Measurements from ENCODE around the gene MAPK1. TPM values are rescaled to one million over a fixed set of nuclear protein-coding genes. Genes with fewer than 3 reads are reported as not detected.

The MAPK1 gene
- total RNA-seq, 1 experiment from 2014 or later, result 122 TPM

GRCh38 chr22:21708960-21709359, 158.5 kb downstream of the MAPK1 start:
- TF ChIP-seq POLR2AphosphoS5 (IDR thresholded peaks at IDR 0.05; ENCODE audit: low read depth, low read length) (no peak), SIN3A (IDR thresholded peaks at IDR 0.05; ENCODE audit: borderline replicate concordance, insufficient read depth, low read depth, low read length) (no peak)
- TF ChIP-seq, protein P1, sequence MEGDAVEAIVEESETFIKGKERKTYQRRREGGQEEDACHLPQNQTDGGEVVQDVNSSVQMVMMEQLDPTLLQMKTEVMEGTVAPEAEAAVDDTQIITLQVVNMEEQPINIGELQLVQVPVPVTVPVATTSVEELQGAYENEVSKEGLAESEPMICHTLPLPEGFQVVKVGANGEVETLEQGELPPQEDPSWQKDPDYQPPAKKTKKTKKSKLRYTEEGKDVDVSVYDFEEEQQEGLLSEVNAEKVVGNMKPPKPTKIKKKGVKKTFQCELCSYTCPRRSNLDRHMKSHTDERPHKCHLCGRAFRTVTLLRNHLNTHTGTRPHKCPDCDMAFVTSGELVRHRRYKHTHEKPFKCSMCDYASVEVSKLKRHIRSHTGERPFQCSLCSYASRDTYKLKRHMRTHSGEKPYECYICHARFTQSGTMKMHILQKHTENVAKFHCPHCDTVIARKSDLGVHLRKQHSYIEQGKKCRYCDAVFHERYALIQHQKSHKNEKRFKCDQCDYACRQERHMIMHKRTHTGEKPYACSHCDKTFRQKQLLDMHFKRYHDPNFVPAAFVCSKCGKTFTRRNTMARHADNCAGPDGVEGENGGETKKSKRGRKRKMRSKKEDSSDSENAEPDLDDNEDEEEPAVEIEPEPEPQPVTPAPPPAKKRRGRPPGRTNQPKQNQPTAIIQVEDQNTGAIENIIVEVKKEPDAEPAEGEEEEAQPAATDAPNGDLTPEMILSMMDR (IDR thresholded peaks at IDR 0.05), result no peak
- no peak for DNase-seq (ENCODE audit: low read depth, low spot score)
- in situ Hi-C loops (cut with HindIII; ENCODE audit: low pct_unique_long_range_greater_than_20kb, low sequenced_read_pairs) (no loop called here), intact Hi-C loops (cut with micrococcal nuclease; ENCODE audit: unreplicated experiment) (no loop called here)
- ChIA-PET POLR2A (no interaction called here), CTCF (no interaction called here)
- BruUV-seq (replicated peaks), result no TSS peak
- no peak overlapping the region for H3K27ac ChIP-seq (ENCODE audit: low read length)
- no peak for ATAC-seq
- no peaks in the 10 kb centered on the region for H3K27me3 ChIP-seq (ENCODE audit: control insufficient read depth, insufficient read depth, low read length)
- H3K9me3 ChIP-seq (ENCODE audit: control insufficient read depth, insufficient read depth, low read depth, low read length), result no peaks in the 10 kb centered on the region
- H3K4me3 ChIP-seq (ENCODE audit: low read depth in 2 of 2, low read length in 2 of 2), result no peak overlapping the region
- no peaks in the 10 kb centered on the region for H3K4me1 ChIP-seq (ENCODE audit: control insufficient read depth, insufficient read depth, low read length)
- no peaks in the 10 kb centered on the region for H3K36me3 ChIP-seq (ENCODE audit: control insufficient read depth, insufficient read depth, low read length)

- H3K27ac ChIP-seq (ENCODE audit: low read length), result no peak overlapping the region
- BruUV-seq (replicated peaks), result no TSS peak
- H3K4me3 ChIP-seq (ENCODE audit: low read depth in 2 of 2, low read length in 2 of 2), result no peak overlapping the region
- H3K9me3 ChIP-seq (ENCODE audit: control insufficient read depth, insufficient read depth, low read depth, low read length), result no peaks in the 10 kb centered on the region
- in situ Hi-C loops (cut with HindIII; ENCODE audit: low pct_unique_long_range_greater_than_20kb, low sequenced_read_pairs) (no loop called here), intact Hi-C loops (cut with micrococcal nuclease; ENCODE audit: unreplicated experiment) (no loop called here)
- no peak for DNase-seq (ENCODE audit: low read depth, low spot score)
- ChIA-PET CTCF (no interaction called here), POLR2A (no interaction called here)
- ATAC-seq, result no peak
- no peaks in the 10 kb centered on the region for H3K27me3 ChIP-seq (ENCODE audit: control insufficient read depth, insufficient read depth, low read length)
- no peaks in the 10 kb centered on the region for H3K4me1 ChIP-seq (ENCODE audit: control insufficient read depth, insufficient read depth, low read length)
- no peak for TF ChIP-seq POLR2AphosphoS5 (IDR thresholded peaks at IDR 0.05; ENCODE audit: low read depth, low read length)
- TF ChIP-seq, protein P2, sequence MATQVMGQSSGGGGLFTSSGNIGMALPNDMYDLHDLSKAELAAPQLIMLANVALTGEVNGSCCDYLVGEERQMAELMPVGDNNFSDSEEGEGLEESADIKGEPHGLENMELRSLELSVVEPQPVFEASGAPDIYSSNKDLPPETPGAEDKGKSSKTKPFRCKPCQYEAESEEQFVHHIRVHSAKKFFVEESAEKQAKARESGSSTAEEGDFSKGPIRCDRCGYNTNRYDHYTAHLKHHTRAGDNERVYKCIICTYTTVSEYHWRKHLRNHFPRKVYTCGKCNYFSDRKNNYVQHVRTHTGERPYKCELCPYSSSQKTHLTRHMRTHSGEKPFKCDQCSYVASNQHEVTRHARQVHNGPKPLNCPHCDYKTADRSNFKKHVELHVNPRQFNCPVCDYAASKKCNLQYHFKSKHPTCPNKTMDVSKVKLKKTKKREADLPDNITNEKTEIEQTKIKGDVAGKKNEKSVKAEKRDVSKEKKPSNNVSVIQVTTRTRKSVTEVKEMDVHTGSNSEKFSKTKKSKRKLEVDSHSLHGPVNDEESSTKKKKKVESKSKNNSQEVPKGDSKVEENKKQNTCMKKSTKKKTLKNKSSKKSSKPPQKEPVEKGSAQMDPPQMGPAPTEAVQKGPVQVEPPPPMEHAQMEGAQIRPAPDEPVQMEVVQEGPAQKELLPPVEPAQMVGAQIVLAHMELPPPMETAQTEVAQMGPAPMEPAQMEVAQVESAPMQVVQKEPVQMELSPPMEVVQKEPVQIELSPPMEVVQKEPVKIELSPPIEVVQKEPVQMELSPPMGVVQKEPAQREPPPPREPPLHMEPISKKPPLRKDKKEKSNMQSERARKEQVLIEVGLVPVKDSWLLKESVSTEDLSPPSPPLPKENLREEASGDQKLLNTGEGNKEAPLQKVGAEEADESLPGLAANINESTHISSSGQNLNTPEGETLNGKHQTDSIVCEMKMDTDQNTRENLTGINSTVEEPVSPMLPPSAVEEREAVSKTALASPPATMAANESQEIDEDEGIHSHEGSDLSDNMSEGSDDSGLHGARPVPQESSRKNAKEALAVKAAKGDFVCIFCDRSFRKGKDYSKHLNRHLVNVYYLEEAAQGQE (IDR thresholded peaks at IDR 0.05; ENCODE audit: insufficient read depth in 1 of 2, low read depth in 2 of 2, low read length in 1 of 2), result no peak
- TF ChIP-seq, protein P1 (IDR thresholded peaks at IDR 0.05), result no peak
- no peak for TF ChIP-seq TCF7L2 (IDR thresholded peaks at IDR 0.05; ENCODE audit: low read depth, low read length)
- no peak for TF ChIP-seq SIN3A (IDR thresholded peaks at IDR 0.05; ENCODE audit: borderline replicate concordance, insufficient read depth, low read depth, low read length)
- H3K36me3 ChIP-seq (ENCODE audit: control insufficient read depth, insufficient read depth, low read length), result no peaks in the 10 kb centered on the region
These were observed 159.8 kb downstream of the MAPK1 start for GRCh38 chr22:21707677-21708076.

Other genes with a start within 250 kb of the MAPK1 start
- gene YDJC, start 237.6 kb downstream of the MAPK1 start, total RNA-seq (2021; ENCODE audit: unreplicated experiment), result 60.6 TPM
- not detected for gene CCDC116, start 234.9 kb downstream of the MAPK1 start, total RNA-seq (2021; ENCODE audit: unreplicated experiment)
- 66.0 TPM for gene SDF2L1, start 225.3 kb downstream of the MAPK1 start, total RNA-seq (2021; ENCODE audit: unreplicated experiment)
- gene PPIL2, start 201.6 kb downstream of the MAPK1 start, total RNA-seq (2021; ENCODE audit: unreplicated experiment), result 40.0 TPM
- gene YPEL1, start 131.9 kb downstream of the MAPK1 start, total RNA-seq (2021; ENCODE audit: unreplicated experiment), result 4.0 TPM
- gene PPM1F, start 85.2 kb upstream of the MAPK1 start, total RNA-seq (2021; ENCODE audit: unreplicated experiment), result 28.9 TPM
- 29.1 TPM for gene TOP3B, start 115.1 kb upstream of the MAPK1 start, total RNA-seq (2021; ENCODE audit: unreplicated experiment)